ENCODE measurements around the gene TEF. TPM values are rescaled to one million over a fixed set of nuclear protein-coding genes. Genes with fewer than 3 reads are reported as not detected.

Gene TEF
- 18.8 and 21.0 TPM in 2 replicates for total RNA-seq

GRCh38 chr22:41381329-41382097 lies at the start of gene TEF:
Gene TEF (plus strand): TSS chr22:41381942. CDS start chr22:41382045, 103 bp downstream.

DNA sequence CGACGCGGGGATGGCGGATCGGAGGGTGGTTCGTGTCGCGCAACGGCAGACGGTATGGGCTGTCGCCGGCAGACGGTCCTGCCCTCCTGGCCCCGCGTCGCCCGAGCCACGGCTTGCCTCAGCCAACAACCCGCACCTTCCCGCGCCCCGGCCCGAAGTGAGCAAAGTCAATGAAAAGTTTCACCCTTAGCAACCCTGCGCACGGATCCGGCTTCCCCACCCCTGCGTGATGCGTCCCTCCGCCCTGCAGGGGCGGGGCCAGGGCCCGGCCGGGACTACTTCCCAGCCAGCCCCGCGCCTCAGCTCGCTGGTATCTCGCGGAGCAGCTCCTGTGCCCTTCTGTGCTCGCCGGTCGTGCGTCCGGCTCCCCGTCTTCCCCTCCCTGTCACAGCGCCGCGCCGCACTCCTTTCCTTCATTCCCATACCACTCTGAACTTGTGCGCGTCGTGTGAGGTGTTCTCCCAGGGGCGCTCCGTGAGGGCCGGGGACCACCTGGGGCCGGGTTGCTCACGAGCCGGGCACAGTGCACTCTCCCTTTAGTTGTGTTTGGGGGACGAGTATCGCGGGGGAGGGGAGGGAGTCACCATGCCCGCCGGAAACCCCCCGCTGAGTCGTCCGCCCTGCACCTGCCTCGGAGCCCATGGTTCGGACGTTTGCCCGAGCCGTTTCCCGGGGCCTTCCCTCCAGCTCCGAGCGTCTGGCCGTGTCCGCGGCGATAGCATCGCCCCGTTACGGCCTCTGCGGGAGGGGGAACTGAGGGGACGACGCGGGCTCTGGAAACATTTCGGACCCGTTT lies 65.1 kb downstream of the TEF start, which contains the start of gene TOB2:
TOB2 (minus strand) TSS at position 163 of the 796 bp plus-strand sequence. CDS start 9,456 bp downstream, outside the sequence.

Small RNAs within 50 kb of the gene (small RNA-seq; reads per million reads assigned to genes)
- gene RNU6-495P: not detected

Other genes with a start within 250 kb of the TEF start
- 21.1 TPM in 2 replicates for gene L3MBTL2, start 176.6 kb upstream of the TEF start, total RNA-seq
- 1.1 and 1.7 TPM in 2 replicates for gene CHADL, start 141.0 kb upstream of the TEF start, total RNA-seq
- gene RANGAP1, start 95.8 kb upstream of the TEF start, total RNA-seq: 57.3 and 71.6 TPM in 2 replicates
- gene ZC3H7B, start 80.4 kb upstream of the TEF start, total RNA-seq: 116 and 120 TPM in 2 replicates
- gene TOB2, start 64.9 kb downstream of the TEF start, total RNA-seq: 34.7 and 34.9 TPM in 2 replicates
- 34.2 and 36.3 TPM in 2 replicates for gene PHF5A, start 86.8 kb downstream of the TEF start, total RNA-seq
- gene ACO2, start 87.2 kb downstream of the TEF start, total RNA-seq: 66.1 and 70.7 TPM in 2 replicates
- gene POLR3H, start 162.5 kb downstream of the TEF start, total RNA-seq: 33.6 and 42.0 TPM in 2 replicates
- 2.3 and 6.1 TPM in 2 replicates for gene CSDC2, start 179.1 kb downstream of the TEF start, total RNA-seq
- 22.4 and 27.6 TPM in 2 replicates for gene PMM1, start 207.9 kb downstream of the TEF start, total RNA-seq
- gene DESI1, start 239.1 kb downstream of the TEF start, total RNA-seq: 19.0 and 21.3 TPM in 2 replicates
- 197 and 227 TPM in 2 replicates for gene XRCC6, start 239.4 kb downstream of the TEF start, total RNA-seq

Data from hair follicle dermal papilla cell (primary cell).